HepG2 (cell line): Measurements from ENCODE around the gene CDC42BPG. TPM values are rescaled to one million over a fixed set of nuclear protein-coding genes. Genes with fewer than 3 reads are reported as not detected.

ENCODE experiments used
- ADNP ChIP-seq: sonication (generic); formaldehyde crosslinking; IDR thresholded peaks from 2 replicates; pipeline ENCODE4 v1.4.0; 2020; ENCODE audit warnings: missing genetic modification reagents
- CBFB ChIP-seq: sonication (generic); formaldehyde crosslinking; IDR thresholded peaks from 2 replicates; pipeline ENCODE4 v1.4.0; 2020; ENCODE audit warnings: missing genetic modification reagents
- EHMT2 ChIP-seq: fragments of 200-600 bp; sonication (generic); IDR thresholded peaks from 2 replicates; pipeline ENCODE4 v1.7.0; 2017; ENCODE audit warnings: antibody characterized with exemption, low read depth, low read length, borderline replicate concordance
- EZH2 ChIP-seq: conservative IDR thresholded peaks from 2 replicates; pipeline ENCODE4 v1.6.1; 2012; ENCODE audit warnings: mild to moderate bottlenecking, low read depth, low read length, moderate library complexity
- FOXO1 ChIP-seq: sonication (generic); formaldehyde crosslinking; IDR thresholded peaks from 2 replicates; pipeline ENCODE4 v1.4.0; 2020; ENCODE audit warnings: missing genetic modification reagents
- SMYD3 ChIP-seq: sonication (generic); formaldehyde crosslinking; IDR thresholded peaks from 2 replicates; pipeline ENCODE4 v1.8.1; 2023; ENCODE audit warnings: mild to moderate bottlenecking, missing genetic modification reagents
- TEAD2 ChIP-seq: sonication (generic); formaldehyde crosslinking; IDR thresholded peaks from 2 replicates; pipeline ENCODE4 v1.9.0; 2021; ENCODE audit warnings: missing genetic modification reagents
- ZNF230 ChIP-seq: sonication (generic); formaldehyde crosslinking; IDR thresholded peaks from 2 replicates; pipeline ENCODE4 v1.4.0; 2020; ENCODE audit warnings: mild to moderate bottlenecking, missing genetic modification reagents
- ZNF281 ChIP-seq: sonication (generic); formaldehyde crosslinking; IDR thresholded peaks from 2 replicates; pipeline ENCODE4 v1.4.0; 2020; ENCODE audit warnings: missing genetic modification reagents, borderline replicate concordance
- ZNF530 ChIP-seq: sonication (generic); formaldehyde crosslinking; IDR thresholded peaks from 2 replicates; pipeline ENCODE4 v1.5.0; 2020; ENCODE audit warnings: low read depth, mild to moderate bottlenecking, missing genetic modification reagents
- polyA plus RNA-seq, 8 experiments: library from polyadenylated mRNA; depleted of rRNA in 3 of 8; stranded (reverse) in 7 of 8; unstranded in 1 of 8; fragments of >200 nt; fragmentation: Illumina TruSeq in 4 of 8; extraction: Trizol in 4 of 8; gene quantifications; 2 replicates each; pipeline versions ENCODE4 v1.2.1 to v1.2.3, GENCODE V29; 2011 to 2016; ENCODE audit warnings: low read depth in 4 of 8, missing spikeins in 1 of 8, mixed read lengths in 1 of 8; ENCODE audit not compliant: insufficient read depth in 1 of 8
- total RNA-seq, 5 experiments: library from RNA; depleted of rRNA; stranded (reverse); fragments of >200 nt; fragmentation: Illumina TruSeq; extraction: Trizol; gene quantifications; 2 replicates each; pipeline ENCODE4 v1.2.3, GENCODE V29; 2016; ENCODE audit warnings: low read depth in 1 of 5
- TF ChIP-seq, protein P1 (sequence below): sonication (generic); formaldehyde crosslinking; IDR thresholded peaks from 2 replicates; pipeline ENCODE4 v1.5.0; 2020; ENCODE audit warnings: missing genetic modification reagents, mild to moderate bottlenecking, borderline replicate concordance
- TF ChIP-seq, protein P2 (sequence below): sonication (generic); formaldehyde crosslinking; IDR thresholded peaks from 2 replicates; pipeline ENCODE4 v1.8.0; 2023; ENCODE audit warnings: mild to moderate bottlenecking, missing genetic modification reagents
- TF ChIP-seq, protein P3 (sequence below), 2 experiments: IDR thresholded peaks; 2 replicates each; pipeline ENCODE4 v1.6.1; 2011 to 2012; ENCODE audit warnings: low read length in 2 of 2, borderline replicate concordance in 1 of 2, low read depth in 1 of 2, mild to moderate bottlenecking in 1 of 2, moderate library complexity in 1 of 2
- TF ChIP-seq, protein P4 (sequence below): sonication (generic); formaldehyde crosslinking; IDR thresholded peaks from 2 replicates; pipeline ENCODE4 v1.5.1; 2020; ENCODE audit warnings: mild to moderate bottlenecking, missing genetic modification reagents, moderate library complexity

Gene CDC42BPG
- total and polyA plus RNA-seq, 2 of the 13 experiments (the other 11 are each of a cell fraction or from before 2014, with no cell fraction given), result 0.55 to 1.4 TPM

DNA sequence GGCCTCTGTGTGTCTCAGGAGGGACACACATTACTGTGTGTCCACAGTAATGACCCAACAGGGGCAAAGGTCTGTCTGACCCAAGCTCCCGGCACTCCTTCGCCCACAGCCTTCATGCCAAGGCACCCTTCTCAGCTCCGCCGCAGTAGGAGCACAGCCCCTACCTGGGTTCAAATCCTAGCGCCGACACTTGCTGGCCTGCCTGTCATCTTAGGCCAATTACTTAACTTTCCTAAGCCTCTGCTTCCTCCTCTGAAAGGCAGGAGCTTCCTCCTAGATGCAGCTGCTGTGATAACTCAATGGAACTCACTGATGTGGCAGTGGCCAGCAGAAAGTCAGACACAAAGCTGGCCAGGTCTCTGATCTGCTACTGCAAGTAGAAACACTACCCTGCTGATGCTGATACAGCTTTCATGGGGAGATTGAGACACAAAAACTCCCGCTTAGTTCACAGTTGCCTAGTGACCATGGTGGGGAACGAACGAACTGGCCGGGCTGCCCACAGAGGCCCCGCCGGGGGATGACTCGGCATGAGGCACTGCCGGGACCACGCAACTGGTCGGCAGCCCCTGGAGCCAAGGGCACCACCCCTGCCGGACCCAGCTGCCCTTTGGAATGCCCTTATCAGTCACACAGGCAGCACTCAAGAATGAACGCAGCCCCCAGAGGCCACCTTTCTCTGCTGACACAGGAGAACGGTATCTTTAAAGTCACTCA lies 25.9 kb upstream of the CDC42BPG start (continued):
- TF ChIP-seq, protein P1, sequence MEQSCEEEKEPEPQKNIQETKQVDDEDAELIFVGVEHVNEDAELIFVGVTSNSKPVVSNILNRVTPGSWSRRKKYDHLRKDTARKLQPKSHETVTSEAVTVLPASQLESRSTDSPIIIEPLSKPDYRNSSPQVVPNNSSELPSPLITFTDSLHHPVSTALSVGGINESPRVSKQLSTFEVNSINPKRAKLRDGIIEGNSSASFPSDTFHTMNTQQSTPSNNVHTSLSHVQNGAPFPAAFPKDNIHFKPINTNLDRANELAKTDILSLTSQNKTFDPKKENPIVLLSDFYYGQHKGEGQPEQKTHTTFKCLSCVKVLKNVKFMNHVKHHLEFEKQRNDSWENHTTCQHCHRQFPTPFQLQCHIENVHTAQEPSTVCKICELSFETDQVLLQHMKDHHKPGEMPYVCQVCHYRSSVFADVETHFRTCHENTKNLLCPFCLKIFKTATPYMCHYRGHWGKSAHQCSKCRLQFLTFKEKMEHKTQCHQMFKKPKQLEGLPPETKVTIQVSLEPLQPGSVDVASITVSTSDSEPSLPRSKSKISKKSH, result no peak
- peak; percentile 30; the same call in 1 of the 2 replicates for TF ChIP-seq ZNF281 (CRISPR knock-in tag)
- no peak for TF ChIP-seq EZH2
- no peak for TF ChIP-seq ZNF230 (CRISPR knock-in tag)
- TF ChIP-seq TEAD2, result no peak
- TF ChIP-seq, protein P2, sequence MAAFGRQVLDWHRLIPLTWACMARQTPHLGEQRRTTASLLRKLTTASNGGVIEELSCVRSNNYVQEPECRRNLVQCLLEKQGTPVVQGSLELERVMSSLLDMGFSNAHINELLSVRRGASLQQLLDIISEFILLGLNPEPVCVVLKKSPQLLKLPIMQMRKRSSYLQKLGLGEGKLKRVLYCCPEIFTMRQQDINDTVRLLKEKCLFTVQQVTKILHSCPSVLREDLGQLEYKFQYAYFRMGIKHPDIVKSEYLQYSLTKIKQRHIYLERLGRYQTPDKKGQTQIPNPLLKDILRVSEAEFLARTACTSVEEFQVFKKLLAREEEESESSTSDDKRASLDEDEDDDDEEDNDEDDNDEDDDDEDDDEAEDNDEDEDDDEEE (CRISPR knock-in tag), result no peak
- TF ChIP-seq SMYD3 (CRISPR knock-in tag), result no peak
- no peak for TF ChIP-seq ZNF530
- TF ChIP-seq, protein P3, sequence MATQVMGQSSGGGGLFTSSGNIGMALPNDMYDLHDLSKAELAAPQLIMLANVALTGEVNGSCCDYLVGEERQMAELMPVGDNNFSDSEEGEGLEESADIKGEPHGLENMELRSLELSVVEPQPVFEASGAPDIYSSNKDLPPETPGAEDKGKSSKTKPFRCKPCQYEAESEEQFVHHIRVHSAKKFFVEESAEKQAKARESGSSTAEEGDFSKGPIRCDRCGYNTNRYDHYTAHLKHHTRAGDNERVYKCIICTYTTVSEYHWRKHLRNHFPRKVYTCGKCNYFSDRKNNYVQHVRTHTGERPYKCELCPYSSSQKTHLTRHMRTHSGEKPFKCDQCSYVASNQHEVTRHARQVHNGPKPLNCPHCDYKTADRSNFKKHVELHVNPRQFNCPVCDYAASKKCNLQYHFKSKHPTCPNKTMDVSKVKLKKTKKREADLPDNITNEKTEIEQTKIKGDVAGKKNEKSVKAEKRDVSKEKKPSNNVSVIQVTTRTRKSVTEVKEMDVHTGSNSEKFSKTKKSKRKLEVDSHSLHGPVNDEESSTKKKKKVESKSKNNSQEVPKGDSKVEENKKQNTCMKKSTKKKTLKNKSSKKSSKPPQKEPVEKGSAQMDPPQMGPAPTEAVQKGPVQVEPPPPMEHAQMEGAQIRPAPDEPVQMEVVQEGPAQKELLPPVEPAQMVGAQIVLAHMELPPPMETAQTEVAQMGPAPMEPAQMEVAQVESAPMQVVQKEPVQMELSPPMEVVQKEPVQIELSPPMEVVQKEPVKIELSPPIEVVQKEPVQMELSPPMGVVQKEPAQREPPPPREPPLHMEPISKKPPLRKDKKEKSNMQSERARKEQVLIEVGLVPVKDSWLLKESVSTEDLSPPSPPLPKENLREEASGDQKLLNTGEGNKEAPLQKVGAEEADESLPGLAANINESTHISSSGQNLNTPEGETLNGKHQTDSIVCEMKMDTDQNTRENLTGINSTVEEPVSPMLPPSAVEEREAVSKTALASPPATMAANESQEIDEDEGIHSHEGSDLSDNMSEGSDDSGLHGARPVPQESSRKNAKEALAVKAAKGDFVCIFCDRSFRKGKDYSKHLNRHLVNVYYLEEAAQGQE (IDR thresholded peaks at IDR 0.05; ENCODE audit: borderline replicate concordance in 1 of 2, low read depth in 1 of 2, low read length in 2 of 2), result no peak
- no peak for TF ChIP-seq CBFB (CRISPR knock-in tag)
- no peak for TF ChIP-seq FOXO1
- TF ChIP-seq EHMT2, result no peak
- TF ChIP-seq, protein P4, sequence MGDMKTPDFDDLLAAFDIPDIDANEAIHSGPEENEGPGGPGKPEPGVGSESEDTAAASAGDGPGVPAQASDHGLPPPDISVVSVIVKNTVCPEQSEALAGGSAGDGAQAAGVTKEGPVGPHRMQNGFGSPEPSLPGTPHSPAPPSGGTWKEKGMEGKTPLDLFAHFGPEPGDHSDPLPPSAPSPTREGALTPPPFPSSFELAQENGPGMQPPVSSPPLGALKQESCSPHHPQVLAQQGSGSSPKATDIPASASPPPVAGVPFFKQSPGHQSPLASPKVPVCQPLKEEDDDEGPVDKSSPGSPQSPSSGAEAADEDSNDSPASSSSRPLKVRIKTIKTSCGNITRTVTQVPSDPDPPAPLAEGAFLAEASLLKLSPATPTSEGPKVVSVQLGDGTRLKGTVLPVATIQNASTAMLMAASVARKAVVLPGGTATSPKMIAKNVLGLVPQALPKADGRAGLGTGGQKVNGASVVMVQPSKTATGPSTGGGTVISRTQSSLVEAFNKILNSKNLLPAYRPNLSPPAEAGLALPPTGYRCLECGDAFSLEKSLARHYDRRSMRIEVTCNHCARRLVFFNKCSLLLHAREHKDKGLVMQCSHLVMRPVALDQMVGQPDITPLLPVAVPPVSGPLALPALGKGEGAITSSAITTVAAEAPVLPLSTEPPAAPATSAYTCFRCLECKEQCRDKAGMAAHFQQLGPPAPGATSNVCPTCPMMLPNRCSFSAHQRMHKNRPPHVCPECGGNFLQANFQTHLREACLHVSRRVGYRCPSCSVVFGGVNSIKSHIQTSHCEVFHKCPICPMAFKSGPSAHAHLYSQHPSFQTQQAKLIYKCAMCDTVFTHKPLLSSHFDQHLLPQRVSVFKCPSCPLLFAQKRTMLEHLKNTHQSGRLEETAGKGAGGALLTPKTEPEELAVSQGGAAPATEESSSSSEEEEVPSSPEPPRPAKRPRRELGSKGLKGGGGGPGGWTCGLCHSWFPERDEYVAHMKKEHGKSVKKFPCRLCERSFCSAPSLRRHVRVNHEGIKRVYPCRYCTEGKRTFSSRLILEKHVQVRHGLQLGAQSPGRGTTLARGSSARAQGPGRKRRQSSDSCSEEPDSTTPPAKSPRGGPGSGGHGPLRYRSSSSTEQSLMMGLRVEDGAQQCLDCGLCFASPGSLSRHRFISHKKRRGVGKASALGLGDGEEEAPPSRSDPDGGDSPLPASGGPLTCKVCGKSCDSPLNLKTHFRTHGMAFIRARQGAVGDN (CRISPR knock-in tag), result peak; percentile 84
- no peak for TF ChIP-seq ADNP
